ENCODE data around the gene ANGPTL1.

ANGPTL1 gene

DNA sequence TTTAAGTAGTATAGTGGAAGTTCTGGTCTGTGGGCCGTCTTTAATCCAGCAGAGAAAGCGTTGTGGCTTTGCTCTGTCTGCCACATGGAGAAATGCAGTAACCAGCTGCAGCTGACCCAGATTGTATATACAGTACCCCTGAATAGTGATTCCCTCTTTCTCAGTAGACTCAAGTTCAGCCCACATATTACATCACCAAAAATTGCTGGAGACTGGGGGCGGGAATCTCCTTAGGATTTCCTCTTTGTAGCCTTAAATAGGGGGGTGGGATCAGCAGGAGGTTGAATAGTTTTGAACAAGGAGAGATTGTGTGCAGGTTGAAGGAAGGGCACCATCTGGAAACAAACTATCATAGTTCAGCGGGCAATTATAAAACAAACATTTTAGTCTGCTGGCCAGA is at the start of gene ANGPTL1:
Gene ANGPTL1, minus strand, starts transcription at position 134 of the 400 bp plus-strand sequence. CDS start 5,301 bp downstream, outside the sequence.
- DNase-seq: no peak

- DNase-seq: no peak
These were observed 48.7 kb upstream of the ANGPTL1 start for GRCh38 chr1:178919581-178919980.

- DNase-seq: no peak
These were observed 48.1 kb upstream of the ANGPTL1 start for GRCh38 chr1:178918955-178919354.

- DNase-seq: no peak
These were observed 47.4 kb upstream of the ANGPTL1 start for GRCh38 chr1:178918308-178918707.

- DNase-seq: no peak
These were observed 45.7 kb upstream of the ANGPTL1 start for GRCh38 chr1:178916448-178917174.

GRCh38 chr1:178912597-178912996 is 41.7 kb upstream of the ANGPTL1 start:
- DNase-seq: no peak

DNA sequence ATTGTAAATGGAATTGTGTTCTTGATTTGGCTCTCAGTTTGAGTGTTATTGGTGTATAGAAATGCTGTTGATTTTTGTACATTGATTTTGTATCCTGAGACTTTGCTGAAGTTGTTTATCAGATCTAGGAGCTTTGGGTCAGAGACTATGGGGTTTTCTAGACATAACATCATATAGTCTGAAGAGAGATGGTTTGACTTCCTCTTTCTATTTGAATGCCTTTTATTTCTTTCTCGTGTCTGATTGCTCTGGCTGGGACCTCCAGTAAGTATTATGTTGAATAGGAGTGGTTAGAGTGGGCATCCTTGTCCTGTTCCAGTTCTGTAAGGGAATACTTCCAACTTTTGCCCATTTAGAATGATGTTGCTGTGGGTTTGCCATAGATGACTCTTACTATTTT is 39.1 kb upstream of the ANGPTL1 start:
- DNase-seq: no peak

DNA sequence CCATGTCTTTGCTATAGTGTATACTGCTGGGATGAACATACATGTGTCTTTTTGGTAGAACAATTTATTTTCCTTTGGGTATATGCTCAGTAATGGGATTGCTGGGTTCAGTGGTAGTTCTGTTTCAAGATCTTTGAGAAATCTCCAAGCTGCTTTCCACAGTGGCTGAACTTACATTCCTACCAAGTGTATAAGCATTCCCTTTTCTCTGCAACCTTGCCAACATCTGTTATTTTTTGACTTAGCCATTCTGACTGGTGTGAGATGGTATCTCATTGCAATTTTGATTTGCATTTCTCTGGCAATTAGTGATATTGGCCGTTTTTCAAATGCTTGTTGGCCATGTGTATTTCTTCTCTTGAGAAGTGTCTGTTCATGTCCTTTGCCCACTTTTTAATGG is 37.5 kb upstream of the ANGPTL1 start:
- DNase-seq: no peak

DNA sequence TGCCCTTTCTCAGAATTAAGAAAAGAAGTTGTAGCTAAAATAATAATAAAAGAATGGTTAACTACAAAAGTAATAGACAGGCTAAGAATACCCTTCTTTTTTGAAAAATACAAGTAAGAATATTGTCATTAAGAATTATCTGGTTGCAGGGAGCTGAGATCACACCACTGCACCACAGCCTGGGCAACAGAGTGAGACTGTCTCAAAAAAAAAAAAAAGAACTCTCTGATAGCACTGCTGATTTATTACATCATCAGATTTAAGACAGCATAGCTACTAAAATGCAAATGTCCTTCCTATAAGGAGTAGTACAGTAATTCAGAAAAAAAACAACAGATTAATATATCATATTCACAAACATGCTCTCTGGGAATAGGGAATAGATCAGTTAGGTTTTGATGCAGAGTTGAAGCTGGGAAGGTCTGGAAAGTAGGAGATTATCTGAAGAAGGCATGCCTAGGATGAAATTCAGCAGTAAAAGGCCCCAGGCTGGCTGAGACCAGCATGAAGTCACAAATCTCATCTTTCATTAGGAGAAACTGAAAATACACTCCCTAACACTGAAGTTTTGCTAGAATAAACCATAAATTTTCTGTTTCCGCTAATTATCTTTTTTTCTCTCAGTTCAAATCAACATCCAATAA is 30.7 kb upstream of the ANGPTL1 start:
- no peak for DNase-seq

DNA sequence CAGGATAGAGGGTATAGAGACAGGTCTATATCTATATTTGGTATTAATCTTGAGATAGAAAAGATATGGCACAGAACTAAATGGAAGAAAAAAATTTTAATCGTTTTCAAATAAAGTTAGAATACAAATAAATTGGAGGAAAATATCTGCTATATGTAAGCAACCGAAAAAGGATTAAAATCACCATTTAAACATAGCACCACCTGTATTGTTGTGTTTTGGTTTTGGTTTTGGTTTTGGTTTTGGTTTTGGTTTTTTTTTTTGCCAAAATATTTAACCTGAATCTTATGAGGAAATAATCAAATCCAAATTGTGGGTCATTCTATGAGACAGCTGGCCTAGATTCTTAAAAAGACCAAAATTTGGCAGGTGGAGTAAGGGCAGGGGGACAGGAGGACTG is 28.5 kb upstream of the ANGPTL1 start:
- no peak for DNase-seq

DNA sequence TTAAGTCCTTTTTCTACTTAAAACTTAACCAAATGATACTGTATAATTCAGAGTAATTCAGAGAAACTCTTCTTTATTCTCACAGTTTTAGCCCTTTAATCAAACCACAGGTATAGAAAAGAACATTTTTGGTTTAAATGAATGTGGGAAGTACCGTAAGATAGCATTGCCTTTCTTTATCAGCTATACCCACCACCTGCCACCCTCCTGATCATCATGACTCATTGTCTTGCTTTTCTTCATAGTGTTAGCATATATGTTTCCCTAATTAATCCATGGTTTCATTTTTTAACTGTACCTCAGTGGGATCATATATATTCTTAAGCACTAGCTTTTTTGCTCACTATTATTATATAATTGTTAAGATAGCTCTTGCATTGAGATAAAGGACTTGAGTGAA is 27.5 kb upstream of the ANGPTL1 start:
- DNase-seq: no peak

- DNase-seq: no peak
These were observed 25.1 kb upstream of the ANGPTL1 start for GRCh38 chr1:178895928-178896327.

- DNase-seq: no peak
These were observed 15.7 kb upstream of the ANGPTL1 start for GRCh38 chr1:178886551-178886950.

GRCh38 chr1:178885869-178886268 is 15.0 kb upstream of the ANGPTL1 start:
- DNase-seq: no peak

DNA sequence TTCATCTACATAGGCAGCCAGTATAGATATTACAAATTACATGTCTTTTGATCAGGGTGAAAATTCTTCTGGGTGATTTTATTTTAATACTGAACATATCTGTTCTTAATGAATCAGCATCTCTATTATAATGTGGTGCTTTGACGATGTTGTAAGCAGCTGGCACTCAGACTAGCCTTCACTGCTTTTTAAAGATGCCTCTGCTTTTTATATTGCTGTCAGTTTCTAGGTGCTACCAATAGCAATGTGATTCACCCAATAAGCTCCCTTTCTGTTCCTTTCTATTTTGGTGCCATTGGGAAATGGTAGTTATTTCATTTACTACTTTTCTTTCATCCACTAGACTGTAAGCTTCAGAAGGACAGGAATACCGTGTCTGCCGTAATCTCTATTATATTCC is 11.1 kb upstream of the ANGPTL1 start:
- no peak for DNase-seq

- no peak for DNase-seq
These were observed 7.0 kb upstream of the ANGPTL1 start for GRCh38 chr1:178877896-178878295.

- no peak for DNase-seq
These were observed 5.1 kb upstream of the ANGPTL1 start for GRCh38 chr1:178875936-178876335.

- DNase-seq: no peak
These were observed 4.1 kb upstream of the ANGPTL1 start for GRCh38 chr1:178874966-178875365.

DNA sequence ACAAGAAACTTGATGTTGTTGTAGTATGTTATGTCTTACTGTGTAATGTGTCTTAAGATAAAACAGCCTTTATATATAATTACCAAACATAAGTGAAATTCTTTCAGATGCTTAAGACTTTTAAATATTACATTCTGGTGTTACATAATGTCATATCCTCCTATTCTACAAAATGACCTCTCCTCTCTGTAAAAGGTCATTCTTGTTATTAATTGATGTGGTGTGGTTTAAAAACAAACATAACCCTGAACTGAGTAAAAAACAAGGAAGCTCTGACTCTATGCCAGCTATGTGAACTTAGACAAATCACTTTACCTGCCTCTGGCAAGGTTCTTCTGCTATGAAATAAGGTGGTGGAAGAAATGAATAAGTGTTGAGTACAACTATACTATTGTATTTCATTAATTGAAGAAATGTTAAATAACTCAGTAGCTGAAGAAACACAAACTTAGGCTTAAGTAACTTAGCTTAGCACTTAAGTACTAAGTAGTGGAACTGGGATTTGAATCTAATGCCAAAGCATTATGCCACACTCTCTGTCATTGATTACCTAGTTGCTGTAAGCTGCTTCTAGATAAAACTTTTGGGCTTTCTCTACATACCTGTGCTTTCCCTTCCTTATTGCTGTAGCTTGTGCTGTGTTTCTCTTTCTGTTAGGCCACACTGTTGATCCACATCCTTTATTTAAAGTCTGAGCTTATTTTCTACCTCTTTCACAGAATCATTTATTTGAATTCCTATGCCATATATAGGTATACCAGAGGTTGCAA is 859 bp upstream of the ANGPTL1 start:
- no peak for DNase-seq

GRCh38 chr1:178870221-178870620 is 656 bp downstream of the ANGPTL1 start:
- no peak for DNase-seq

DNA sequence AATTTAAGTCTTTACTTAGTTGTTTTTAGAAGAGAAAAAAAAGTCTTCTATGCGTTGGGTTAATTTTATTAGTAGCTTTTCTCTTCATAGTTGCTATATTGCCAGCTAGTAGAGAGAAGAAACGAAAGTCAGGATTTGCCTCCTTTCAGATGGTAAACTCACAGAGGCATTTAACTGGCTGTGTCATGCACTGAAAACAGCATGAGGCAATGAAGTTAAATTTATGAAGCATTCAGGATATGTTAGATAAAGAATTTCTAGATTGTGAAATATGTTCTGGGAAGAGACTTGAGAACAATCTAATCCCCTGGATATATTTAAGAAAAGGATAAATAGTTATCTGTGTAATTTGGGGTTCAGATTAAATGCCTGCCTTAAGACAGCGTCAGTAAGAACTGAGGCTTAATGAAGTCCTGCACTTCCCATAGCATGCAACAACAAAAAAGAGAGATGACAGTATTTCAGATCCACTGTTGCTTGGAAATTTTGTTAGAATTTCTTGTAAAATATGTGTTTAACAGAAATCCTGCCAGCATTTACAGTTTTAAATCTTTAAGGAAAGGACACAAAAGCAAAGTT is 1.7 kb downstream of the ANGPTL1 start:
- DNase-seq: no peak

DNA sequence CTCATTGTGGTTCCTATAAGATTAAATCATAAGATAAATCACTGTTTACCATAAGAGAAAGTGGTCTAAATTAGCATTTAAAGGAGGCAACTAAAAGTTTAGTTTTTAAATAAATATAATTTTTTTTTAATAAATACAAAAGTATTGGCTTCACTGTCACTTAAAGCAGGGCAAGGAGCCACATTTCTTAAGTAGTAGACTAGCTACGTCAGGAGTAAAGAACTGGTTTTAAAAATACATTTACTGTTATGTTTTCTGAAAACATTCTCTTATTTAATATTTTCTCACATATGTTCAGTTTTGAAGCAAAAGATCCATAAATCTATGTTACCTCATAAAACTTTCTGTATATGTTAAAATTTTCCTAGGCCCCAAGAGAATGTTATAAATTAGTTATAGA is 2.2 kb downstream of the ANGPTL1 start:
- DNase-seq: no peak

DNA sequence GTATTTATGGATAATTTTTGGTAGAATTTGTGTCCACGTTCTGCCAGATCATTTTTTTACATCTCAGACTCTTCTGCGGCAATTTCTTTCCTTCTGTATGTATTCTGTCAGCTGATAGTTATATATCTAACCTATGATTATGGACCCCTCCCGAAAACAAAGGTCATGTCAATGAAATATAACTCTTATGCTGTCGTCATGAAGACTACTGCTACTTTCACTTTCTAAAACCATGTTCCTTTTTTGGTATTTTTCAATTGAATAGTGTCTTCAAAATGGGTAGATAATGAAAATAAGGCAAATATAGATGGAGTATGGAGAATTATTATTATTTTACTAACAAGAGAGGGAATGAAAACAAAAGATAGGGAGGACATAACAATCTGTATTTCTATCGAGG is 3.2 kb downstream of the ANGPTL1 start:
- DNase-seq: no peak

GRCh38 chr1:178864326-178864725 is 6.6 kb downstream of the ANGPTL1 start:
- no peak for DNase-seq

All from activated naive CD4-positive, alpha-beta T cell treated with Interleukin-2 at 50 U/mL for 16 hours (primary cell).